ENCODE results near the gene IL20.
A peak's percentile ranks its signal among the peaks of the same experiment; 100 is the strongest.

The IL20 gene

DNA sequence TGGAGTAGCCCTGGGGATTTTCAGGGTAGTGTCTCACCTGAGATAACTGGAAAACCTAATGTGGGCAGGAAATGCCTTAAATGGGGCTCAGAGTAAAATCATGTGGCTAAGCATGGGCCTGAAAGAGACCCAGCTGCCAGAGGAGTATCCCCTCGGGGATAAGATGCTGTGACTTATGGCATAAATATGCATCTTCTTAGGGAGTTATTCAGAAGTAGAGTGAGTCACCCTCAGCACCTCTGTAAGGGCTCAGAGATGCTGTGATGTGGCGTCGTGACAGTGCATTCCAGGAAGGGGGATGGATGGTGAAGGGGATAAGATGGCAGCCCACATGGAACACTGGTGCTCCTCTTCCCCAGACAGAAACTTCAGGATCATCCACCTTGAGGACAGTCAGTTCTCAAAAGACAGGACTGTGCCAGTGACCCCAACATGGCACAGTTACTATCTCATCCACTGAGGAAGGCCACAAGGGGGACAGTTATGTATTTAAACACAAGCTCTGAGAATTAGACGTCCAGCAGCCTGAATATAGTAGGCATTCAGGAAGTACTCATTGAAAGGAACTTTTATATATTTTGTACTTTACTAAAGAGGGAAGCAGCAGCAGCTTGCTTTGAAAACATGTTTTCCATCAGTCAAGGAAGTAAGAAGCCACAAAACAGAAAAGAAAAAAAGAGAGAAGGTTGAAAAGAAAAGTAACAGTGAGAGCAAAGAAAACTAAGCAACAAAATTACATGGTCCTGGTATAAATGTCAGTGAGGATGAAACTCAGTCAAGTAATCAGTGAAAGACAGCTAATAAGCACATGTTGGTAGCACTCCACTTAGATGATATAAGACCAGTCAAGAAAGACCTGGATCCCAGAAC, 40.1 kb downstream of the IL20 start:
- peak; percentile 95 for DNase-seq

DNA sequence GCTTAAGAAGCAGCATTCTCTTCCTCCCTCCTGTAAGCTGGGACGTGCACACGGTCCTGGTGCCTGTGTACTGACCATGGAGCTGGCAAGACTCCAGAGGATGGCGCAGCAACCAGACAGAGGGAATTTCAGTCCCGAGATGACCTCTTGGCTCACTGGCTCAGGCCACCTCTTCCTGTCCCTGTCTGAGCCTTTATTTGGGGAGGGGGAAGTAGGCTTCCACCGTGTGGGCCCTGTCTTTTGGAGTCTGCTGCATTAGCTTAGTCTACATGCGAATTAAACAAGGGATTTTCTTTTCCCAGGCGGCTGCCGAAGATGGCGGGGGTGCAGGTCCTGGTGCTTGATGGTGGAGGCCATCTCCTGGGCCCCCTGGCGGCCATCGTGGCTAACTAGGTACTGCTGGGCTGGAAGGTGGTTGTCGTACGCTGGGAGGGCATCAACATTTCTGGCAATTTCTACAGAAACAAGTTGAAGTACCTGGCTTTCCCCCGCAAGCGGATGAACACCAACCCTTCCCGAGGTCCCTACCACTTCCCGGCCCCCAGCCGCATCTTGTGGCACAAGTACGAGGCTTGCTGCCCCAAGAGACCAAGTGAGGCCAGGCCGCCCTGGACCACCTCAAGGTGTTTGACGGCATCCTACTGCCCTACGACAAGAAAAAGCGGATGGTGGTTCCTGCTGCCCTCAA, 42.0 kb downstream of the IL20 start:
- DNase-seq: no peak

DNA sequence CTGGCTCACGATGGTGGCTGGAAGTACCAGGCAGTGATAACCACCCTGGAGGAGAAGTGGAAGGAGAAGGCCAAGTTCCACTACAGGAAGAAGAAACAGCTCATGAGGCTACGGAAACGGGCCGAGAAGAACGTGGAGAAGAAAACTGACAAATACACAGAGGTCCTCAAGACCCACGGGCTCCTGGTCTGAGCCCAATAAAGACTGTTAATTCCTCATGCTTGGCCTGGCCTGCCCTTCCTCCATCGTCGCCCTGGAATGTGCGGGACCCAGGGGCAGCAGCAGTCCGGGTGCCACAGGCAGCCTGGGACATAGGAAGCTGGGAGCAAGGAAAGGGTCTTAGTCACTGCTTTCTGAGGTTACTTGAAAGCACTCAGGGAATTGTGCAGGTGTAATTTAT, 42.6 kb downstream of the IL20 start:
- DNase-seq: no peak

GRCh38 chr1:206909161-206909882, 43.9 kb downstream of the IL20 start:
- DNase-seq: no peak

DNA sequence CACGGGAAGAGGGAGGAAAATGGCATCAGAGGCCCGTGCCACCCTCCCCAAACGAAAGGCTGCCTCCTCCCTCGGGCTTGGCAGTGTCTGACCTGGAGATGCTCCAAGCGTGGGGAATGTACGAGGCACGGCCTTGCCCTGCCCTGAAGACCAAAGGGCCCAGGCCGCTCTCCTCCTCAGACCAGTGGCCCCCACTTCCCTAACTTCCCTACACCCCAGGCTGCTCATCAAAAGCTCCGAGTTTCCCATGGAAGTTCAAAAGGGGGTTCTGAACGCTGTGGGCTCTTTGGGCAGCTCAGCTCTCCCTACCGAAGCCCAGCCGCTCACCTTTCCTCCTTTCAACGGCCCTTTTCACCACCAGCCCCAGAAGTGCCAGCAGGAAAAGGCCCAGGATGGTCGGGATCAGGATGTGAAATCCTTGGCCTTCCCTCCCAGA, 44.5 kb downstream of the IL20 start:
- DNase-seq: peak; percentile 1

DNA sequence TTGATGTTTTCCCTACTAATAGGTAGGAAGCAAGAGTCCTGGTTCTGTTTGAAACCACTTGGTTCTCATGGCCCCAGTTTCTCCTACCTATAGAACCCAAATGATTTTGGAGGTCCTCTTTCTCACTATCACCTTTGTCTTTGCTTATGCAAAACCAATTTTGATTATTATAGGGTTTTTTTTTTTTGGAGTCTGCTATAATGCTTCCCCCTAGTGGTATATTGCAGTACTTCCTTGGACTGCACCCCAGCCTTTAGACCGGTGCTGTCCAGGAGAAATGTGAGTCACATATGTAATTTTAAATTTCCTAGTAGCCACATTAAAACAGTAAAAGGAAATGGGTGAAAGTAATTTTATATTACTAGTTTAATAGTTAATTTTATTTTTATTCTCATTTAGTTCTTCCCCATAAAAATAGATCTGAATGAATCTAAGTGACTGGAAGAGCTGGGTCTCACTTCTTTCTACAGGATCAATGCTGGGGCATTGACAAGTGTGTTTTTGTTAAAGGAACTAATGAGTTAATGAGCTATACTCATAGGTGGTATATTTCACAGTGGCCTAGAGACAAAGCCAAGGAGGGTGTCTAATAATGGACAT, 45.7 kb downstream of the IL20 start:
- peak; percentile 64 for DNase-seq

- peak; percentile 68 for DNase-seq
Observed at GRCh38 chr1:206912445-206913095, 47.1 kb downstream of the IL20 start.

GRCh38 chr1:206913766-206914537, 48.5 kb downstream of the IL20 start:
- DNase-seq: no peak

- DNase-seq: no peak
Observed at GRCh38 chr1:206915030-206915735, 49.8 kb downstream of the IL20 start.

DNA sequence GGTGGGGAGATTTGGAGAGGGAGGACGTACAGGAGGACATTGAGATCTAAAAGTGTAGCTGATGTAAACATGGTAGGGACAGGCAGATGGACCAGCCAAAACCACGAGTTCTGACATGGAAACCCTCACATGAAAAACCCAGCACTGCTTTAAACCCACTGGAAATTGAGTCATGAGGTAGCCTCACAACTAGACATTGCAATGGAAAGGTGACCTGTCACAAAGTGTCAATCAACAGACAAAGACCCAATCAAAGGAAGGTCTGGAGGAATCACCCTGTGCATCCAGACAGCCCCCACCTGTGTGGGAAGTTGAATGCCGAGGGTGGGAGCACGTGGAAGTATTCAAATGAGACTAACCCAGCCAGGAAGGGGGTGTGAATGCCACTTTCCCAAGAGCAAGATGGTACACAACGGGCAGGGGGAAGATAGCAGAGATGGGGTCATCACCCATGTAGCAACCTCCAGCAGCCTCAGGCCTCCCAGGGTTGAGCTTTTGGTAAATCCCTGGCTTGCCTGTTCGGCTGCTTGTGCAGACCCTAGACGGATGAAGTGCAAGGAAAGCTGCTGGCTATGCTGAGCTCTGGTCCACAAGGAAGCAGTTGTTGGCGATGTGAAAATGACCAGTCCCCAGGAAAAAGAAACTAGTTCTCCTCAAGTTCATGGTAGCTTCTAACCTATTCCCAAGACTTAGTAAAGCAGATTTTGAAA, 50.7 kb downstream of the IL20 start:
- DNase-seq: no peak

GRCh38 chr1:206918076-206918475, 52.7 kb downstream of the IL20 start:
- no peak for DNase-seq

All from HCEC 1CT (cell line).